ENCODE results near the gene UVSSA. TPM values are rescaled to one million over a fixed set of nuclear protein-coding genes. Genes with fewer than 3 reads are reported as not detected.

The UVSSA gene
- total and polyA plus RNA-seq, 8 donors = 12.8 to 36.6 (median 18.8) TPM

DNA sequence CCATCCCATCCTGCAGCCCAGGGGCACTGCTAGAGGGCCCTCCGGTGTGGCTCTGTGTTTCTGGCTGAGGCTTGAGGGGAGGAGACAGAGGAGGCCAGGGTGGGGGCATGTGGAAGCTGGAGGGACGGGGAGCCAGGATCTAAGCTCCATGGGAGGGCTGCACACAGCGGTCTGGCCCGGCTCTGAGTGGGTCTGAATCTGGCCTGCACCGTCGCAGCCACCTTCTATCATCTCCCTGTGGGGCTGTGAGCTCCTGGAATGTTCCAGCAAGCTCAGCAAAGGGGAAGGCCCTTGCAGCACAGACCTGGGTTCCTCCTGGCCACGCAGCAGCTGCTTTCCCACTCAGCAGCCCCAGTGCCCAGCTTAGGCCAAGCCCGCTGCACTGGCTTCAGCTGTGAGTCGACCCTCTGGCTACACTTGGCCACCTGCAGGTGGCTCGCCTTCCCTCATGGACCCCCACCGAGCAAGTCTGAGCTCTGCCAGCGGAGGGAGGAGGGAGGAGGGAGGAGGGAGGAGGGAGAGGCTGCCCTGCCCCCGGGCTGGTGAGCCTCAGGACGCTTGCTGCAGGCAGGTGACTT, 53.9 kb downstream of the UVSSA start:
- no peak for ATAC-seq
- intact Hi-C loops (cut with DNase I) = no loop called here
- H3K4me1 ChIP-seq = peaks cover 0 to 9% of the 10 kb centered on the region in 2 donors

DNA sequence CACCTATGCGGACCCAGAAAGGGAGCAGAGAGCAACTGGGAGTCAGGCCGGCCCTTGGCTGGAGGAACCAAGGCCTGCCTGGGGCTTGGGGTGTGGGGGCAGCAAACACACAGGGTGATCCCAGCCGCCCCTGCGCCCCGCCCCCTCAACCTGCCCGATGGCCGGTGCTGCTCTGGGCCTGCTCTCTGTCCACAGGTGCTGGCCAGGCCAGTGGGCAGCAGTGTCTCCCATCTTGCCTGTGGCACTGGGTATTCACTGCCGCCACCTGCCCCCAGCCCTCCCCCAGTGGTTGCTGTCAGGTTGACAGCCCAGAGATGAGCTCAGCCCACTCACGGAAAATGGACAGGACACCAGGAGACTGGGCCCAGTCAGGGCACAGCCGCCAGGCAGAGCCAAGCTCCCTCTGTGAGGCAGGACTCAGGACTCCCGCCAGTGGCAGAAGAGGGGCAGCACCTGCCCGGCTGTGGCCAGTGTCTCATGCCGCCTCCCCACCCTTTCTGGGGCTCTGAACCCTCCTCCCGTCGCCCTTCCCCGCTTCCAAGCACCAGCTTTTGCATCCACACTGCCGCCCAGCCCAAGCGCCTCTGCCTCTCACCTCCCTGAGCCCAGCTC, 54.5 kb downstream of the UVSSA start:
- intact Hi-C loops (cut with DNase I) = no loop called here
- peak in 2 of 4 donors; percentile 21 to 58 for DNase-seq
- no peak overlapping the region for H3K4me3 ChIP-seq

More for the DNA sequence above, 53.9 kb downstream of the UVSSA start:
- Histone ChIP-seq H3K36me3 (no peaks in the 10 kb centered on the region), H3K27ac (no peak overlapping the region), H3K4me3 (no peak overlapping the region), H3K27me3 (peaks cover 48 to 67% of the 10 kb centered on the region in 2 donors), H3K9me3 (peaks cover 0 to 21% of the 10 kb centered on the region in 2 donors)
- DNase-seq = peak in 1 of 4 donors; percentile 39
- TF ChIP-seq, protein P1, sequence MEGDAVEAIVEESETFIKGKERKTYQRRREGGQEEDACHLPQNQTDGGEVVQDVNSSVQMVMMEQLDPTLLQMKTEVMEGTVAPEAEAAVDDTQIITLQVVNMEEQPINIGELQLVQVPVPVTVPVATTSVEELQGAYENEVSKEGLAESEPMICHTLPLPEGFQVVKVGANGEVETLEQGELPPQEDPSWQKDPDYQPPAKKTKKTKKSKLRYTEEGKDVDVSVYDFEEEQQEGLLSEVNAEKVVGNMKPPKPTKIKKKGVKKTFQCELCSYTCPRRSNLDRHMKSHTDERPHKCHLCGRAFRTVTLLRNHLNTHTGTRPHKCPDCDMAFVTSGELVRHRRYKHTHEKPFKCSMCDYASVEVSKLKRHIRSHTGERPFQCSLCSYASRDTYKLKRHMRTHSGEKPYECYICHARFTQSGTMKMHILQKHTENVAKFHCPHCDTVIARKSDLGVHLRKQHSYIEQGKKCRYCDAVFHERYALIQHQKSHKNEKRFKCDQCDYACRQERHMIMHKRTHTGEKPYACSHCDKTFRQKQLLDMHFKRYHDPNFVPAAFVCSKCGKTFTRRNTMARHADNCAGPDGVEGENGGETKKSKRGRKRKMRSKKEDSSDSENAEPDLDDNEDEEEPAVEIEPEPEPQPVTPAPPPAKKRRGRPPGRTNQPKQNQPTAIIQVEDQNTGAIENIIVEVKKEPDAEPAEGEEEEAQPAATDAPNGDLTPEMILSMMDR (IDR thresholded peaks at IDR 0.05) = no peak

DNA sequence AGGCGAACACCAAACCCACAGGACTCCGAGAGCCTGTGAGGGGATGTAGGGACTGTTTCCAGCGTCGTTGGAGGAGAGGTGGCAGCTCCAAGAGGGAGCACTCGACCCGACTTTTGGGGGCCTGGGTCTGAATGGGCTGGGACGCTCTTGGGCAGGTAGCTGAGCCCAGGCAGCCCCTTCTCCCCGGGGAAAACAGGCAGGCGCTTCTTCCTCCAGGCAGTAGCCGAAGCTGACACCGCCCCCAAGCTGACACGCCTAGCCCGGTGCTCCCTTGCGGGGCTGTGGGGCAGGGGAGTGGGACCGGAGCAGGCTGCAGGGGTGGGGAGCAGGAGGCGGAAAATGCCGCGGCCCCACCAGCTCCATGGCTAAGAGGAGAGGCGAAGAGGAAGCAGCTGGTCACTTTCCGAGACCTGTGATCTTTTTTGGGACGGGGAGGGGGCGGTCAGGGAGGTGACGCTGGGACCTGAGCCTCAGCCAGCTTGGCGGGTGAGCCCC, 55.1 kb downstream of the UVSSA start:
- Histone ChIP-seq H3K27me3 (peaks cover 59 to 78% of the 10 kb centered on the region in 2 donors), H3K4me3 (no peak overlapping the region), H3K27ac (no peak overlapping the region), H3K9me3 (peaks cover 0 to 12% of the 10 kb centered on the region in 2 donors), H3K4me1 (peaks cover 0 to 9% of the 10 kb centered on the region in 2 donors), H3K36me3 (no peaks in the 10 kb centered on the region)
- TF ChIP-seq, protein P1 (IDR thresholded peaks at IDR 0.05) = no peak
- DNase-seq = peak in 1 of 4 donors; percentile 49
- intact Hi-C loops (cut with DNase I) = no loop called here
- ATAC-seq = no peak

More for the DNA sequence above, 54.5 kb downstream of the UVSSA start:
- Histone ChIP-seq H3K27ac (no peak overlapping the region), H3K9me3 (peaks cover 0 to 18% of the 10 kb centered on the region in 2 donors), H3K36me3 (no peaks in the 10 kb centered on the region), H3K27me3 (peaks cover 53 to 73% of the 10 kb centered on the region in 2 donors), H3K4me1 (peaks cover 0 to 9% of the 10 kb centered on the region in 2 donors)
- TF ChIP-seq, protein P1 (IDR thresholded peaks at IDR 0.05) = no peak
- no peak for ATAC-seq

DNA sequence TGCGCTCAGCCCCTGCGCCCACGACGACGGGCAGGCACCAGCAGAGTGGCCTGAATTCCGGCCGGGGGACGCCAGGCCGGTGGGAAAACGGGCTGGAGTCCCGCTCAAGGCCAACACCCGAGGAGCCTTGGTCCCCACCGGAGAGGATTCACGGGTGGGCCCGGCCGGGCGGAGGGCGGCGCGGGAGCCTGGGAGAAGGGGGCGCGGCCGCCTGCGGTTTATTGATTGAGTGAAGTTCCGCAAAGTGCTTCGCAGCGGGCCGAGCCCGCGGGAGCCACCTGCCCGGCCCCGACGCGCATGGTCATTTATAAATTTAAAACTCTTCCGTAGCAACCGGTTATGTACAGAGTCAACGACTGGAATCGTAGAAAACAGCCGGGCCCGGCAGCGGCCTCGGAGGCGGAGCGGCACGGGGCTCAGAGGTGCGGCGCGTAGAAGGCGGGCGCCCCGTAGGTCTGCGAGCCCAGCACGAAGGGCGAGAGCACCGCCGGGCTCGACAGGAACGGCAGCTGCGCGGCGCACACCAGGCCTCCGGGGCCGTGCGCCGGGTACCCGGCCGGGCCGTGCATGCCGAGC, 55.6 kb downstream of the UVSSA start:
- DNase-seq (peak in 3 of 4 donors; percentile 3 to 72 (median 25)), ATAC-seq (peak; percentile 39)
- Histone ChIP-seq H3K4me1 (peaks cover 0 to 9% of the 10 kb centered on the region in 2 donors), H3K27me3 (peaks cover 64 to 84% of the 10 kb centered on the region in 2 donors), H3K27ac (no peak overlapping the region), H3K36me3 (no peaks in the 10 kb centered on the region), H3K9me3 (peaks cover 0 to 11% of the 10 kb centered on the region in 2 donors), H3K4me3 (no peak overlapping the region)
- intact Hi-C loops (cut with DNase I) = no loop called here
- TF ChIP-seq, protein P1 (IDR thresholded peaks at IDR 0.05) = no peak

GRCh38 chr4:1403177-1403583, 56.2 kb downstream of the UVSSA start:
- DNase-seq (peak in 2 of 4 donors; percentile 16 to 76), ATAC-seq (no peak)
- Histone ChIP-seq H3K27me3 (peaks cover 70 to 89% of the 10 kb centered on the region in 2 donors), H3K36me3 (no peaks in the 10 kb centered on the region), H3K4me3 (no peak overlapping the region), H3K27ac (no peak overlapping the region), H3K9me3 (peaks cover 0 to 11% of the 10 kb centered on the region in 2 donors), H3K4me1 (peaks cover 0 to 9% of the 10 kb centered on the region in 2 donors)
- TF ChIP-seq, protein P1 (IDR thresholded peaks at IDR 0.05) = no peak
- intact Hi-C loops (cut with DNase I) = no loop called here

Measured in left lung (tissue), 10 donors.